HCT116 (cell line): ENCODE data around the gene DTX1. TPM values are rescaled to one million over a fixed set of nuclear protein-coding genes. Genes with fewer than 3 reads are reported as not detected.

Source experiments
- CBX3 ChIP-seq: IDR thresholded peaks from 2 replicates; pipeline ENCODE4 v1.6.1; 2012; ENCODE audit warnings: low read depth
- CTCF ChIP-seq, 3 experiments: fragments of 200-600 bp in 1 of 3; sonication (generic) in 1 of 3; IDR thresholded peaks in 2 of 3; conservative IDR thresholded peaks in 1 of 3; 2 replicates each; pipeline ENCODE4 v1.5.1; 2012 to 2017; ENCODE audit warnings: low read depth in 2 of 3, low read length in 2 of 3, antibody characterized with exemption in 1 of 3, borderline replicate concordance in 1 of 3, control low read depth in 1 of 3, mild to moderate bottlenecking in 1 of 3, mixed read lengths in 1 of 3, mixed run types in 1 of 3, moderate library complexity in 1 of 3; ENCODE audit not compliant: insufficient read depth in 1 of 3
- EZH2 ChIP-seq: fragments of 200-600 bp; sonication (generic); IDR thresholded peaks from 2 replicates; pipeline ENCODE4 v1.6.1; 2017; ENCODE audit warnings: antibody characterized with exemption, mixed run types
- EZH2phosphoT487 ChIP-seq: fragments of 200-600 bp; IDR thresholded peaks from 2 replicates; pipeline ENCODE4 v1.6.1; 2018; ENCODE audit warnings: antibody characterized with exemption, borderline replicate concordance
- FOSL1 ChIP-seq: IDR thresholded peaks from 2 replicates; pipeline ENCODE4 v1.6.1; 2012; ENCODE audit warnings: low read depth
- JUND ChIP-seq: IDR thresholded peaks from 2 replicates; pipeline ENCODE4 v1.6.1; 2012
- POLR2A ChIP-seq: IDR thresholded peaks from 2 replicates; pipeline ENCODE4 v1.7.0; 2011; ENCODE audit warnings: borderline replicate concordance; ENCODE audit not compliant: insufficient read depth, insufficient read length; ENCODE audit errors: extremely low read depth
- REST ChIP-seq: IDR thresholded peaks from 2 replicates; pipeline ENCODE4 v1.6.1; 2012; ENCODE audit warnings: low read depth
- TCF7L2 ChIP-seq: IDR thresholded peaks from 2 replicates; pipeline ENCODE4 v1.7.0; 2011; ENCODE audit warnings: borderline replicate concordance, inconsistent platforms; ENCODE audit not compliant: insufficient read depth, insufficient read length; ENCODE audit errors: extremely low read depth
- ZFX ChIP-seq: fragments of 450-650 bp; IDR thresholded peaks from 2 replicates; pipeline ENCODE4 v1.6.1; 2017
- ZNF274 ChIP-seq: fragments of 200-500 bp; sonication (Bioruptor generic); IDR thresholded peaks from 2 replicates; pipeline ENCODE4 v1.6.1; 2014; ENCODE audit warnings: mild to moderate bottlenecking, low read depth, low read length, inconsistent platforms
- total RNA-seq: library from RNA; stranded (reverse); gene quantifications from one replicate; pipeline ENCODE4 v1.2.1, GENCODE V29; 2021; ENCODE audit not compliant: unreplicated experiment

The DTX1 gene
- total RNA-seq, 1 experiment from 2014 or later: not detected

- TF ChIP-seq REST: no peak
- no peak for TF ChIP-seq EZH2
- no peak for TF ChIP-seq JUND
- TF ChIP-seq EZH2phosphoT487: no peak
- TF ChIP-seq TCF7L2: no peak
- peak; percentile 86 to 93 (median 93) for TF ChIP-seq CTCF (IDR thresholded peaks at IDR 0.05 in 2 of 3, conservative IDR thresholded peaks at IDR 0.05 in 1 of 3; ENCODE audit: borderline replicate concordance in 1 of 3, insufficient read depth in 1 of 3, low read depth in 2 of 3, low read length in 2 of 3)
- TF ChIP-seq FOSL1: no peak
- TF ChIP-seq CBX3: 0 out of 2 replicates have a peak, but pooled peaks have one; percentile 36
- TF ChIP-seq POLR2A: no peak
- TF ChIP-seq ZFX: no peak
- TF ChIP-seq ZNF274: no peak
Observed at GRCh38 chr12:113098441-113099028, 42.0 kb downstream of the DTX1 start (continued).
